Heart left ventricle (tissue), 16 donors: ENCODE data around the gene CASP5. TPM values are rescaled to one million over a fixed set of nuclear protein-coding genes. Genes with fewer than 3 reads are reported as not detected.

ENCODE experiments used
- ATAC-seq, 4 donors: fragments of 200-7000 bp; cut with Tn5 transposase; one replicate each; pipeline ENCODE4 v1.9.1; 2020 to 2022; ENCODE audit warnings: moderate library complexity in 4 of 4, mild to moderate bottlenecking in 3 of 4, moderate number of reproducible peaks in 1 of 4
- DNase-seq, 5 donors: peaks; one replicate each; pipeline ENCODE4 v3.0.0-alpha.2; 2020
- H3K27ac ChIP-seq, 12 donors: fragments of 200-600 bp; sonication (generic) in 4 of 12; one replicate each; pipeline versions ENCODE4 v1.5.0 to v1.8.0; 2016 to 2022; ENCODE audit warnings: mild to moderate bottlenecking in 2 of 12
- H3K27me3 ChIP-seq, 9 donors: fragments of 200-600 bp; sonication (generic) in 2 of 9; one replicate each; pipeline versions ENCODE4 v1.5.1 to v1.8.0; 2016 to 2022; ENCODE audit warnings: mild to moderate bottlenecking in 3 of 9
- H3K36me3 ChIP-seq, 9 donors: fragments of 200-600 bp; sonication (generic) in 2 of 9; one replicate each; pipeline versions ENCODE4 v1.5.0 to v1.8.0; 2018 to 2022; ENCODE audit warnings: mild to moderate bottlenecking in 2 of 9
- H3K4me1 ChIP-seq, 12 donors: fragments of 200-600 bp; sonication (generic) in 4 of 12; one replicate each; pipeline versions ENCODE4 v1.5.0 to v1.8.0; 2016 to 2022; ENCODE audit warnings: mild to moderate bottlenecking in 3 of 12
- H3K4me3 ChIP-seq, 12 donors: fragments of 200-600 bp; sonication (generic) in 4 of 12; one replicate each; pipeline versions ENCODE4 v1.5.0 to v1.8.0; 2017 to 2022; ENCODE audit warnings: mild to moderate bottlenecking in 9 of 12, moderate library complexity in 4 of 12
- H3K9me3 ChIP-seq, 12 donors: fragments of 200-600 bp; sonication (generic) in 4 of 12; one replicate each; pipeline versions ENCODE4 v1.5.0 to v1.8.0; 2016 to 2022; ENCODE audit warnings: mild to moderate bottlenecking in 1 of 12
- CTCF ChIP-seq, 12 donors: fragments of 200-600 bp; sonication (generic) in 4 of 12; IDR thresholded peaks; one replicate each; pipeline versions ENCODE4 v1.5.0 to v1.8.0; 2018 to 2022; ENCODE audit warnings: antibody characterized with exemption in 12 of 12, mild to moderate bottlenecking in 5 of 12
- POLR2A ChIP-seq, 2 donors: fragments of 450-650 bp; IDR thresholded peaks; one replicate each; pipeline ENCODE4 v1.6.1; 2017; ENCODE audit warnings: antibody characterized with exemption in 2 of 2, mild to moderate bottlenecking in 2 of 2, moderate library complexity in 2 of 2
- WGBS, 4 donors: extraction: QIAGEN DNeasy Blood & Tissue Kit in 2 of 4; methylation state at CpG; one replicate each; pipeline versions ENCODE4 v1.1.5 to v1.1.7; 2013 to 2018; 5-methylcytosine and 5-hydroxymethylcytosine counted together
- intact Hi-C, 10 donors: fragments of 100-400 bp; cut with DNase I; formaldehyde crosslinking; loops; one replicate each; pipeline versions ENCODE4 v1.11.1 to v1.14.2; 2022
- polyA plus RNA-seq, 2 donors: library from polyadenylated mRNA; stranded (reverse); fragments of 200-250 nt; gene quantifications; one replicate each; pipeline ENCODE4 v1.2.3, GENCODE V29; 2013
- total RNA-seq, 9 donors: library from RNA; depleted of rRNA in 2 of 9; stranded (reverse); fragments of >200 nt in 2 of 9; fragmentation: NEBNext Ultra II Directional in 3 of 9; extraction: Animal tissue kit (Norgen Biotek cat#: 25700) in 3 of 9; gene quantifications; one replicate each; pipeline versions ENCODE4 v1.1.0 to v1.2.4, GENCODE V29; 2016 to 2023
- donor health status: ischemic (EF 13 %, LVEDD 7.1; RV severe dilation, severe dysfunction).
- donor health status: healthy with polysubstance abuse.
- donor health status: DM: no; HTN: yes; CAD: no.
- donor health status: DM: no; HTN: no; CAD: no.
- donor health status: ischemic (EF 25% LVEDD 6.9; RV normal size, moderate dysfunction).
- donor health status: ischemic (EF 25% LVEDD 5.7; RV mildly dilated, moderate dysfunction).
- donor health status: healthy.
- donor health status: DM: yes; HTN: yes; CAD: no.
- donor health status: ischemic (EF 35%, LVEDD 5.7; RV mildly dilated, moderate dysfunction).
- donor health status: nonischemic (EF 11% LVEDD 7.7; RV severe dilation, severe dysfunction).
- donor health status: DM: yes; HTN: yes; CAD: no.
- donor health status: PGD.
- donor health status: ischemic (EF 29% LVEDD 5.4; RV normal size, mild dysfunction).
- donor health status: nonischemic (EF 23%, LVEDD 6.1; RV moderate dilation, normal function).

Gene CASP5
- total and polyA plus RNA-seq, 11 donors, result 0.10 to 2.7 (median 0.45) TPM; not detected in 8

DNA sequence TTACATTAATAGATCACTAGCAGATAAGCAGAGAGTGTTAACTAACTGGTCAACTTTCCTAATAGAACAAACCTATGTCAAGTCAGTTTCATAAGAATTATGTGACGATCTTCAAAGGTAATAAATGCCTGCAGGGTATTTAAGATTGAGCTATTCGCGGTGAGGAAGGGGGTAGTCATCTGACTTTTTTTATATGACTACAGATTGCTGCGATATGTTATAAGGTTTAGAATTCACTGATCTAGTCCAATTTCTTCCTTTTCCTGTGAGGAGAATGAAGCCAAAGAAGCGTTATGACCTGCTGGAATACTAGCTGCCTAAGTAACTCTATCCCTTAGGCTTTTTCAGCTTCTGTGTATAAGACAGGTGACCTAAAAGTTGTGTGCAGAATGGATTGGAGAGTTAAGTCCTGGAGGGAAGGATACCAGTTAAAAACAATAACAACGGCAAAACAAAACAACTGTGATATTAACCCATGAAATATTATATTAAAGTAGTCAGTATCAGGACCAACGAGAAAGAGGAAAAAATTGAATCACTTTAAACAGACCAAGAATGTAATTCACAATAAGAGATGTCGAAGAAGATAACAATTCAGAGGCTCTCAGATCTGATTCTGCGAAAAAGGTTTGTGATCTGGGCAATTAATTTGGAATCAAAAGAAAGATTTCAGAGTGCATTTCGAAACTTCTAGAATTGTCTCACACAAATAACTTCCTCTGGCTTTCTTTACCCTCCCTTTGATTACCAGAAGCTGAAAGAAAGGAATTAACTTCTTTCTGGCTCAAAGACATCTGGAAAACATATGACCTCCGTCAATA, 55.2 kb downstream of the CASP5 start:
- Histone ChIP-seq H3K27ac (peak overlapping the region; percentile 72 to 97 (median 86)), H3K9me3 (peaks cover 0 to 20% (median 1%) of the 10 kb centered on the region in 12 donors), H3K27me3 (no peaks in the 10 kb centered on the region), H3K36me3 (peaks cover 0 to 13% (median 0%) of the 10 kb centered on the region in 9 donors), H3K4me3 (peak overlapping the region; percentile 23 to 81 (median 61)), H3K4me1 (peaks cover 0 to 43% (median 15%) of the 10 kb centered on the region in 12 donors)
- DNase-seq (no peak), ATAC-seq (peak in 2 of 4 donors; percentile 34 to 39)
- intact Hi-C loops, result loop anchor here in 3 of 10 donors (5.0 to 10.0 kb wide), 2 partner anchors 67 to 80 kb away; partner anchors contain the start of genes CASP1 (in 2 of the 3) and CARD16 (in 1 of the 3)
- WGBS, 4 donors, result 31 to 46% (median 36%) methylated on average over 11 of the region's 11 CpGs
- TF ChIP-seq CTCF (IDR thresholded peaks at IDR 0.05) (no peak), POLR2A (IDR thresholded peaks at IDR 0.05) (no peak)

DNA sequence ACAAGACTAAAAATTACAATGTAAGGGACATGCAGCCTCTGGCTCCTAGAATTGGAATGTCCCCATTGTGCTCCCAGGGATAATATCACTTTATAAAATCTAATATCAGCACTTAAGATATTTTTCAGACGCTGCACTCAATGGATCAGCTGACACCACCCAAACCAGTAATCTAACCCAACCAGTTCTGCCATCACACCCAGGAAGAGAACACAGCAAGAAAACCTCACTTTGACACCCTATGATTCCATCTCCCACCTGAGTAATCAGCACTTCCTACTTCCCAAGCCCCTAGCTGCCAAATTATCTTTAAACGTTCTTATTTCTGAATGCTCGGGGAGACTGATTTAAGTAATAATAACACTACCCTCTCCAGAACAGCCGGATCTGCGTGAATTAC, 57.2 kb downstream of the CASP5 start:
- Histone ChIP-seq H3K36me3 (peaks cover 0 to 25% (median 4%) of the 10 kb centered on the region in 9 donors), H3K4me3 (peak overlapping the region in 4 of 12 donors; percentile 59 to 81 (median 70)), H3K9me3 (peaks cover 0 to 13% (median 0%) of the 10 kb centered on the region in 12 donors), H3K27me3 (no peaks in the 10 kb centered on the region), H3K27ac (peak overlapping the region in 1 of 12 donors; percentile 97), H3K4me1 (peaks cover 0 to 53% (median 15%) of the 10 kb centered on the region in 12 donors)
- DNase-seq (no peak), ATAC-seq (no peak)
- intact Hi-C loops, result loop anchor here in 3 of 10 donors (5.0 to 10.0 kb wide), 2 partner anchors 69 to 82 kb away; partner anchors contain the start of genes CASP1 (in 2 of the 3) and CARD16 (in 1 of the 3)
- WGBS, 4 donors, result 85 to 91% (median 89%) methylated on average over 5 of the region's 5 CpGs
- TF ChIP-seq CTCF (IDR thresholded peaks at IDR 0.05) (no peak), POLR2A (IDR thresholded peaks at IDR 0.05) (no peak)

GRCh38 chr11:104964247-104964646, 58.7 kb downstream of the CASP5 start:
- peaks cover 0 to 13% (median 0%) of the 10 kb centered on the region in 12 donors for H3K9me3 ChIP-seq
- intact Hi-C loops, result loop anchor here in 2 of 10 donors (10.0 kb wide), 1 partner anchor 71 kb away; the partner anchor contains the start of gene CASP1 (in 2 of the 2)
- H3K4me3 ChIP-seq, result no peak overlapping the region
- no peak for TF ChIP-seq POLR2A (IDR thresholded peaks at IDR 0.05)
- no peak for TF ChIP-seq CTCF (IDR thresholded peaks at IDR 0.05)
- peaks cover 0 to 25% (median 4%) of the 10 kb centered on the region in 9 donors for H3K36me3 ChIP-seq
- no peak overlapping the region for H3K27ac ChIP-seq
- DNase-seq (no peak), ATAC-seq (no peak)
- 90 to 100% (median 96%) methylated on average over 1 of the region's 1 CpG for WGBS, 4 donors
- peaks cover 0 to 66% (median 17%) of the 10 kb centered on the region in 12 donors for H3K4me1 ChIP-seq
- H3K27me3 ChIP-seq, result no peaks in the 10 kb centered on the region

DNA sequence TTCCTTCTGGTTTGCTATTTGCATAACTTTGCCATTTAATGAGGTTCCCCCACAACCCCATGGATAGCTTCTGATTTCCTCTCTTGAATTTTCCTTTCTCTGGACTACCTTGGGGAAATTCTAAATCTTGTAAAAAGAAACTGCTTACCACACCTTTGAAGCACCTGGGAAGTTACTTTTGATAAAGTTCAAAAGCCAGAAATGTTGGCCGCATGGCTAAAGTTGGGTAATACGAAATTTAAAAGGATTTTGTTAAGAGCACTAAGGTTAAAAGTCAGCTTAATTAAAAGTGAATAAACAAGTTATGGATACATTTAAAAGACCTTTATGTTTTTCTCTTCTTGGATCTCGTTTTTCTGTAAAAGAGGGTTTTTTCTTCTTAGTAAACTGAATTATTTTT, 60.1 kb downstream of the CASP5 start:
- no peak for TF ChIP-seq POLR2A (IDR thresholded peaks at IDR 0.05)
- TF ChIP-seq CTCF (IDR thresholded peaks at IDR 0.05), result no peak
- ATAC-seq (no peak), DNase-seq (no peak)
- Histone ChIP-seq H3K27ac (no peak overlapping the region), H3K36me3 (peaks cover 0 to 25% (median 4%) of the 10 kb centered on the region in 9 donors), H3K4me1 (peaks cover 0 to 72% (median 19%) of the 10 kb centered on the region in 12 donors), H3K9me3 (peaks cover 0 to 13% (median 0%) of the 10 kb centered on the region in 12 donors), H3K4me3 (no peak overlapping the region), H3K27me3 (no peaks in the 10 kb centered on the region)
- intact Hi-C loops, result loop anchor here in 2 of 10 donors (10.0 kb wide), 1 partner anchor 72 kb away; the partner anchor contains the start of gene CASP1 (in 2 of the 2)
- 85 to 96% (median 87%) methylated on average over 3 of the region's 3 CpGs for WGBS, 4 donors
